ENCODE measurements around the gene TAS2R41.

DNA sequence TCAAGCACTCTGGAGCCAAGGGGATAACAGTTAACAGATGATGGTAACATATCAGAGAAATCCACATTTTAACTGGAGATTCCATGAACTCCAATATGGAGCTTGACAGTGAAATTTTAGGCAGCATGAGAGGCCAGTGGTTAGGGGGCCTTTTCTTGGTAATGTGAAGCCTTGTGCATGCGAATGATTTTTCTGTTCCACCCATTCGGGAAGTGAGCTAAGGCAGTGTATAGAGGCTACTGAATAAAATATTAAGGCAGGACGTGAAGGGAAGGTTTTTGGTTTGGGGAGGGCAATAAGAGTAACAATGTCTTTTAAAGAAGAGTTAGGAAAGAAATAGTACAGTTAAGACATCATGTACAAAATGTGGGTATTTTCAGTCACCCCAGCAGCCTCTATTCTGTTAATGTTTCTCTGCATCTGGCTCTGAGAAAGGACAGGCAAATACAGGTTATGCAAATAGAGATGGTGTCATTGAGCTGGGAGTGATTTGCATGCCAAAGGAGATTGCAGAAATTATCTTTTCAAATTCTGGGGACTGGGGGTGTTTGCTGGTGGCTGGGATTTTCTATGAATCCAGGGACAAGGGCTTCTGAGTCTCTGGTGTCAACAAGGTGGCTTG, 41.2 kb upstream of the TAS2R41 start:
- no peak for TF ChIP-seq EP300 (IDR thresholded peaks at IDR 0.05)
- TF ChIP-seq, protein P1, sequence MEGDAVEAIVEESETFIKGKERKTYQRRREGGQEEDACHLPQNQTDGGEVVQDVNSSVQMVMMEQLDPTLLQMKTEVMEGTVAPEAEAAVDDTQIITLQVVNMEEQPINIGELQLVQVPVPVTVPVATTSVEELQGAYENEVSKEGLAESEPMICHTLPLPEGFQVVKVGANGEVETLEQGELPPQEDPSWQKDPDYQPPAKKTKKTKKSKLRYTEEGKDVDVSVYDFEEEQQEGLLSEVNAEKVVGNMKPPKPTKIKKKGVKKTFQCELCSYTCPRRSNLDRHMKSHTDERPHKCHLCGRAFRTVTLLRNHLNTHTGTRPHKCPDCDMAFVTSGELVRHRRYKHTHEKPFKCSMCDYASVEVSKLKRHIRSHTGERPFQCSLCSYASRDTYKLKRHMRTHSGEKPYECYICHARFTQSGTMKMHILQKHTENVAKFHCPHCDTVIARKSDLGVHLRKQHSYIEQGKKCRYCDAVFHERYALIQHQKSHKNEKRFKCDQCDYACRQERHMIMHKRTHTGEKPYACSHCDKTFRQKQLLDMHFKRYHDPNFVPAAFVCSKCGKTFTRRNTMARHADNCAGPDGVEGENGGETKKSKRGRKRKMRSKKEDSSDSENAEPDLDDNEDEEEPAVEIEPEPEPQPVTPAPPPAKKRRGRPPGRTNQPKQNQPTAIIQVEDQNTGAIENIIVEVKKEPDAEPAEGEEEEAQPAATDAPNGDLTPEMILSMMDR (IDR thresholded peaks at IDR 0.05), result no peak
